Vagina (tissue), 2 donors: ENCODE results near the gene MTF1.
"Not testable (repeated sequence)": the region's sequence is repeated elsewhere in the genome, so short reads cannot be mapped to it uniquely, and the experiment has no call there.

Experiments used
- CTCF ChIP-seq, 3 experiments: fragments of 450-650 bp in 2 of 3; fragments of 200-600 bp in 1 of 3; sonication (generic) in 1 of 3; IDR thresholded peaks; one replicate each; pipeline ENCODE4 v1.5.1; 2017 to 2019; ENCODE audit warnings: antibody characterized with exemption in 3 of 3, mild to moderate bottlenecking in 2 of 3, moderate library complexity in 2 of 3
- POLR2A ChIP-seq, 2 donors: fragments of 450-650 bp; IDR thresholded peaks; one replicate each; pipeline ENCODE4 v1.6.1; 2017; ENCODE audit warnings: antibody characterized with exemption in 2 of 2, mild to moderate bottlenecking in 2 of 2, moderate library complexity in 2 of 2
- POLR2AphosphoS5 ChIP-seq, 2 donors: sonication (generic); formaldehyde crosslinking; IDR thresholded peaks; one replicate each; pipeline ENCODE4 v1.9.0; 2017; ENCODE audit warnings: antibody characterized with exemption in 2 of 2, mild to moderate bottlenecking in 2 of 2, low read depth in 1 of 2; ENCODE audit not compliant: insufficient read depth in 1 of 2

DNA sequence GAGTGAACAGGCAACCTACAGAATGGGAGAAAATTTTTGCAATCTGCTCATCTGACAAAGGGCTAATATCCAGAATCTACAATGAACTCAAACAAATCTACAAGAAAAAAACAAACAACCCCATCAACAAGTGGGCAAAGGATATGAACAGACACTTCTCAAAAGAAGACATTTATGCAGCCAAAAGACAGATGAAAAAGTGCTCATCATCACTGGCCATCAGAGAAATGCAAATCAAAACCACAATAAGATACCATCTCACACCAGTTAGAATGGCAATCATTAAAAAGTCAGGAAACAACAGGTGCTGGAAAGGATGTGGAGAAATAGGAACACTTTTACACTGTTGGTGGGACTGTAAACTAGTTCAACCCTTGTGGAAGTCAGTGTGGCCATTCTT is 88.0 kb downstream of the MTF1 start:
- TF ChIP-seq CTCF (IDR thresholded peaks at IDR 0.05); POLR2AphosphoS5 (IDR thresholded peaks at IDR 0.05; ENCODE audit: insufficient read depth in 1 of 2, low read depth in 1 of 2); POLR2A (IDR thresholded peaks at IDR 0.05): not testable (repeated sequence)
